Mucosa of stomach (tissue), 1 donor: ENCODE results near the gene ATP11A.
"Not testable (repeated sequence)": the region's sequence is repeated elsewhere in the genome, so short reads cannot be mapped to it uniquely, and the experiment has no call there.

Experiments used
- H3K27me3 ChIP-seq: one replicate; pipeline ENCODE4 v1.7.0; 2013; ENCODE audit warnings: mild to moderate bottlenecking, low read length; ENCODE audit not compliant: control insufficient read depth, insufficient read depth
- H3K36me3 ChIP-seq: one replicate; pipeline ENCODE4 v1.7.0; 2013; ENCODE audit warnings: low read length; ENCODE audit not compliant: control insufficient read depth, insufficient read depth
- H3K4me1 ChIP-seq: one replicate; pipeline ENCODE4 v1.7.0; 2013; ENCODE audit warnings: mild to moderate bottlenecking, low read length; ENCODE audit not compliant: control insufficient read depth, insufficient read depth
- H3K4me3 ChIP-seq: one replicate; pipeline ENCODE4 v1.7.0; 2013; ENCODE audit warnings: low read length
- H3K9ac ChIP-seq: one replicate; pipeline ENCODE4 v1.7.0; 2013; ENCODE audit warnings: mild to moderate bottlenecking, low read length, moderate library complexity
- H3K9me3 ChIP-seq: one replicate; pipeline ENCODE4 v1.7.0; 2013; ENCODE audit warnings: mild to moderate bottlenecking, low read length, moderate library complexity; ENCODE audit not compliant: control insufficient read depth
- donor health status: Pancreatic carcinoma.

ATP11A gene

DNA sequence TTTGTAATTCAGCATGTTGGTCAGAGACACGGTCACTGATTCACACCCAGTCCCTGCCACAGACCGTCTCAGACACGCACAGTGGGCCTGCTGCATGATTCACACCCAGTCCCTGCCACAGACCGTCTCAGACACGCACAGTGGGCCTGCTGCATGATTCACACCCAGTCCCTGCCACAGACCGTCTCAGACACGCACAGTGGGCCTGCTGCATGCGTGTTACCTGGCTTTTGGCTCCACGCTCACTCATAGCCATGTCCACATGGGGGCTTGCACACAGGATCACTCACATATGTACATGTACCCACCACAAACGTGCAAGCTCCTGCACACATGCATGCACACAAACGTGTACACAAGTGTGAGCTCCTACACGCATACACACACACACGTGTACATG is 194.9 kb downstream of the ATP11A start:
- H3K27me3 ChIP-seq: peaks cover 10% of the 10 kb centered on the region
- H3K36me3 ChIP-seq, H3K4me3 ChIP-seq, H3K4me1 ChIP-seq, H3K9ac ChIP-seq, H3K9me3 ChIP-seq: not testable (repeated sequence)

DNA sequence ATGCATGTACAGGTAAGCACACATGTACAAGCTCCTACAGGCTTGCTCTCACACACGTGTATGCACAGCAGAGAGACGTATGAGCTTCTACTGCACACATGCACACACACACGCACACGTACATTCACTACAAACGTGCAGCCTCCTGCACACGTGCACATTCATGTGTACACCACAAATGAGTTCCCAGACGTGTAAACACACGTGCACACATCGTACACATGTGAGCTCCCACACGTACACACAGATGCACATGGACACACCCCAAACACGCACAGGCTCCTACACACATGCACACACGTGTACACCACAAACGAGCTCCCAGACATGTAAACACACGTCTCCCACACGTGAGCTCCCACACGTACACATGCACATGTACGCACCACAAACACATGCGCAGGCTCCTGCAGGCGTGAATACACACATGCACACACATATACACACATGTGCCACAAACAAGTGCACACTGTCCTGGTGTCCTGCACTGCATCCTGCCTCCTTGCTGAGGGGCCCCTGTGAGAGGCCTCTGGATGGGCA is 195.5 kb downstream of the ATP11A start:
- H3K4me3 ChIP-seq: no peak overlapping the region
- peaks cover 9% of the 10 kb centered on the region for H3K4me1 ChIP-seq
- H3K36me3 ChIP-seq: no peaks in the 10 kb centered on the region
- no peak overlapping the region for H3K9ac ChIP-seq
- peaks cover 10% of the 10 kb centered on the region for H3K27me3 ChIP-seq
- H3K9me3 ChIP-seq: no peaks in the 10 kb centered on the region

- H3K4me3 ChIP-seq: no peak overlapping the region
- no peaks in the 10 kb centered on the region for H3K36me3 ChIP-seq
- no peaks in the 10 kb centered on the region for H3K9me3 ChIP-seq
- H3K27me3 ChIP-seq: peaks cover 10% of the 10 kb centered on the region
- peaks cover 9% of the 10 kb centered on the region for H3K4me1 ChIP-seq
- peak overlapping the region; percentile 11 for H3K9ac ChIP-seq
Measured at GRCh38 chr13:112885782-112886268, 196.0 kb downstream of the ATP11A start.

DNA sequence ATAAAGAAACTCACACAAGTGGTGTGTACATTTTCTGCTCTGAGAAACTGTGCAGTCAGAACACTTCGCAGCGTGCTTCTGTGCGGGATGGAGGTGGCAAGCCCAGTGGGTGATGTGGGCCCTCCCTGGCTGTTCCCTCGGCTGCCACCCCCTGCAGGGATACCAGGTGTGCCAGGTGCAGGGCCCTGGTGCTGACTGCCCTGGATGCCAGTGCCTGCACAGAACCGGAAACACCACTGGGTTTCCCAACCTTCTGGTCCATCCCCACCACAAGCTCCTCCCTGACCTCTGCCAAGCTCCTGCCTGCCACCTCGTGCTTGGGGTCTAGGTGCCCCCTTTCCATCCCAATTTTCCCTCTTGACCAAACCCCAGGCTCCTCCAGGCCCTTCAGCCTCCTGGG is 197.3 kb downstream of the ATP11A start:
- Histone ChIP-seq H3K36me3 (no peaks in the 10 kb centered on the region), H3K27me3 (peaks cover 17% of the 10 kb centered on the region), H3K4me3 (no peak overlapping the region), H3K9me3 (no peaks in the 10 kb centered on the region), H3K4me1 (peaks cover 9% of the 10 kb centered on the region), H3K9ac (no peak overlapping the region)

DNA sequence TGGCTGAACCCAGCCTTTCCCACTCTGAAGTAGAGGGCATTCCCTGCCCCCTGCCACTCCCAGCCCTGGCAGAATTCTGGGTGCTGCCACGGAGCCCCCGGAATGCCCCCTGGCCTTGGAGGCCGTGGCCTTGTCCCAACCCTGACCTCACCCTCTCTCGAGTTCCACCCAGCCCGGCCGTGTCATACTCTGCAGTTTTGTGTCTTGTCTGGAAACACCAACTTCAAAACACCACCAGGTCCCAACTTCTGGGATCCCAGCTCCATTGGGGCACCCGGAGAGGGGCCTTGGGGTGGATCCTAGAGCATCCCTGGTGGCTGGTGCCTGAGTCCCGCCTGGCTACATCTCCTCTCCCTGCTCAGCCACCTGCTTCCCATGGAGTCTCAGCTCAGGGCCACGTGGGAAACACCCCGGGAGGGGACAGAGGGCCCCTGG is 197.7 kb downstream of the ATP11A start:
- H3K36me3 ChIP-seq: no peaks in the 10 kb centered on the region
- peaks cover 12% of the 10 kb centered on the region for H3K4me1 ChIP-seq
- no peak overlapping the region for H3K4me3 ChIP-seq
- peaks cover 22% of the 10 kb centered on the region for H3K27me3 ChIP-seq
- H3K9me3 ChIP-seq: no peaks in the 10 kb centered on the region
- H3K9ac ChIP-seq: no peak overlapping the region

DNA sequence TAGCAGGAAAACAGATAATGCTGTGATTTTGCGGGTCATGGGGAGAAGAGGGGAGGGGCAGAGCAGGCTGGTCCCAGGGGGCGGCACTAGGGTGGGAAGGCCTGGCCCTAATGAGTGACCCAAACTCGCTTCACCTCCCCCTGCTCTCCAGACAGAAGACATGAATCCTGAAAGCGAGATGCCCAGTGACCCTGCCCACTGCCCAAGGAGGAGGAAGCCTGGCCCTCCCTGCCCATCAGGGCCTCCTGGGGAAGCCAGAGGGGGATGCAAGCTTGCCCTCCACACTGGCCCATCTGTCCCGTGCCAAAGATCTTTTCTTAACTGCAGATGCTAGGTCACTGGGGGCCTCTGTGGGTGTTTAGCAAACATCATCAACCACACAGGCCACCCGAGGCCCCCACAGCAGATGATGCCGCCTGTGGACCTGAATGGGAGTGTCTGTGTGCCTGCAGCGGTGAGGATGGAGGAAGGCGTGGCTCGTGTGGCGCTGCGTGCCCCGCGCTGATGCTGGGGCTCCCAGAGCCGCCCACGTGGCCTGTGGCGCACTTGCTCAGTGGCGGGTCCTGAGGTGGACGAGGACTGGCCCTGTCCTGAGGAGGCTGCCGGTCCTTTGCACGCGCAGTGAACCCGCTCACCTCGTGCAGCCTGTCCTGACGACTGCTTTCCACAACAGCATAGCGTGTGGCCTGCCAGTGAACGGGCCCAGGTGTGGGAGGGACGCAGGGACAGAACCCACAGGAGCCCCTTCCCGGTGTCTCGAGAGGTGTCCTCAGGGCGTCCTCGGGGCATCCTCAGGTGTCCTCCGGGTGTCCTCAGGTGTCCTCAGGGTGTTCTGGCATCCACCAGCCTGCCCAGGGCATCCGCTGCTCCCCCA is 198.6 kb downstream of the ATP11A start:
- Histone ChIP-seq H3K9me3 (no peaks in the 10 kb centered on the region), H3K4me1 (peaks cover 21% of the 10 kb centered on the region), H3K9ac (no peak overlapping the region), H3K27me3 (peaks cover 29% of the 10 kb centered on the region), H3K36me3 (no peaks in the 10 kb centered on the region), H3K4me3 (no peak overlapping the region)

DNA sequence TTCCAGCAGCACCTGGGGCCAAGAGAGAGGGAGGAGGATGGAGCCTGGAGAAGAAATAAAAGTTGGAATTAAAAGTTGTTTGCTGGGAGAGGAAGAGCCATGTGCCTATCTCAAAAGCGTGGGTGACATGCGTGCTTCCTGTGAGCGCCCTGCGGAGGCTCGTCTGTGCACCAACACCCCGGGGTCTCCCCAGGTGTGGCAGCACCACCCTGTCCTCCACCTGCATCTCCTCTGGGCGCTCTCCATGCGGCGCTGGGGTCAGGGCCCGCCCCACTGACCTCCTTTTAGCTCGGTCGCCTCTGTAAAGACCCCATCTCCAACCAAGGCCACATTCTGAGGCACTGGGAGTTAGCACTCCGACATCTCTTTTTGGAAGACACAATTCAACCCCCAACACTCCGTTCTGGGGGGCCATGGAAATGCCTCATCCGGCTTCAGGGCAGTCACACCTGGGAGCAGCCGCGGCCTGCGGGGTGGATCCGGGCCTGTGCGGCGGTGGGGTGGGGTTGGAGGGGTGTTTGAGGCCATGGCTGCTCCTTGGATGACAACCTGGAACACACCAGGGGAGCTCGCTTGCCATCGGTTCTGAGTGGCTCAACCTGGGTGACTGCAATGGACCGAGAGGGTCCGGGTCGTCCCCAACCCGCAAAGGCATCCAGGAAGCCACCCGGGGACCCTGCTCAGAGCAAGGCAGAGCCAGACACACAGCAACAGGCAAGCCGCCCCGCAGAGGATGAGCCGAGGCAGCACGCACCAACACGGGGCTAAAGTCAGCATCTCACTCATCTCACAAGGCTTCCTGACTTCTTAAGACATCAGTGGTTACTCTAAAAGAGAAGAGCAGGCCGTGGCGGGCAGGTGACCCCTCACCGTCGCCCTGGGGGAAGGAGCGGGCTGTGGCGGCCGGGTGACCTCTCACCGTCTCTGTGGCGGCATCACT is 199.8 kb downstream of the ATP11A start:
- peaks cover 27% of the 10 kb centered on the region for H3K4me1 ChIP-seq
- no peak overlapping the region for H3K4me3 ChIP-seq
- H3K9ac ChIP-seq: no peak overlapping the region
- H3K9me3 ChIP-seq: no peaks in the 10 kb centered on the region
- peaks cover 35% of the 10 kb centered on the region for H3K27me3 ChIP-seq
- no peaks in the 10 kb centered on the region for H3K36me3 ChIP-seq

DNA sequence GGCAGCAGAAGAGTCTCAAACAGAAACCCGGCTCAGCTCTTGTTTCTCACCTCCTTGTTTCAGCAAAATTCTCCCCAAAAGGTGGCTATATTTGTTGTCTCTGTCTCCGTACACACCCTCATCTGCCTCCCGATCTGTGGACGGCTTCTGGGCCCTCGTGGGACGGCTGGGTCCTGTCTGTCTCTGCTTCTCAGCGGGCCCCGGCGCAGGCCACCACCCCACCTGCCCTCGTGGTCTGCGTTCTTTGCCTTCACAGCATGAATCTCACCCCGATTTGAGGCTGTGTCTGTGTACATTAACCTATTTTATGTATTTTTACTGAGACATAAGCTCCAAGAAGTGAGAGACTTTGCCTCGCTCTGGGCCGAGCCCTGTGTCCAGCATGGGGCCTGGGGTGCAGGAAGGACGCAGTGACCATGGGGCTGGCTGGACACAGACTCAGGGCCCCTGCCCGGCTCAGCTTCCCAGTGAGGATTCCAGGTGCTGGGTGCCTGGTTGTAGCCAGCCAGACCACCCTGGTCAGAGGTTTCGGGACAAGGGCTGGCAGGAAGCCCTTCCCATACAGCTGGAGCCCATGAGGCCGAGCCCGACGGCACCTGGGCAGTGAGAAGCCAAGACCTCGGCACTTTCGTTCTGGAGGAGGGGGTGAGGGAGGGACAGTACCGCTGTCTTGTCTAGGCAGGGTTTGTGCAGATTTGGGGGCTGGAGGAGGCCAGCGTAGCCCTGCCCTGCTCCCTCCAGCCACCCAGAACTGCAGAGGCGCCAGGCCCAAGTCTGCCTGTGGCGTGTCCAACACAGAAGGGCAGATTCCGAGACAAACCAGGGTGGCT is 200.7 kb downstream of the ATP11A start:
- peaks cover 44% of the 10 kb centered on the region for H3K27me3 ChIP-seq
- H3K9me3 ChIP-seq: no peaks in the 10 kb centered on the region
- peaks cover 28% of the 10 kb centered on the region for H3K4me1 ChIP-seq
- no peak overlapping the region for H3K9ac ChIP-seq
- no peaks in the 10 kb centered on the region for H3K36me3 ChIP-seq
- H3K4me3 ChIP-seq: no peak overlapping the region

GRCh38 chr13:112891477-112892401 is 201.9 kb downstream of the ATP11A start:
- peaks cover 23% of the 10 kb centered on the region for H3K4me1 ChIP-seq
- H3K27me3 ChIP-seq: peaks cover 55% of the 10 kb centered on the region
- no peak overlapping the region for H3K4me3 ChIP-seq
- H3K9me3 ChIP-seq: no peaks in the 10 kb centered on the region
- no peaks in the 10 kb centered on the region for H3K36me3 ChIP-seq
- no peak overlapping the region for H3K9ac ChIP-seq

DNA sequence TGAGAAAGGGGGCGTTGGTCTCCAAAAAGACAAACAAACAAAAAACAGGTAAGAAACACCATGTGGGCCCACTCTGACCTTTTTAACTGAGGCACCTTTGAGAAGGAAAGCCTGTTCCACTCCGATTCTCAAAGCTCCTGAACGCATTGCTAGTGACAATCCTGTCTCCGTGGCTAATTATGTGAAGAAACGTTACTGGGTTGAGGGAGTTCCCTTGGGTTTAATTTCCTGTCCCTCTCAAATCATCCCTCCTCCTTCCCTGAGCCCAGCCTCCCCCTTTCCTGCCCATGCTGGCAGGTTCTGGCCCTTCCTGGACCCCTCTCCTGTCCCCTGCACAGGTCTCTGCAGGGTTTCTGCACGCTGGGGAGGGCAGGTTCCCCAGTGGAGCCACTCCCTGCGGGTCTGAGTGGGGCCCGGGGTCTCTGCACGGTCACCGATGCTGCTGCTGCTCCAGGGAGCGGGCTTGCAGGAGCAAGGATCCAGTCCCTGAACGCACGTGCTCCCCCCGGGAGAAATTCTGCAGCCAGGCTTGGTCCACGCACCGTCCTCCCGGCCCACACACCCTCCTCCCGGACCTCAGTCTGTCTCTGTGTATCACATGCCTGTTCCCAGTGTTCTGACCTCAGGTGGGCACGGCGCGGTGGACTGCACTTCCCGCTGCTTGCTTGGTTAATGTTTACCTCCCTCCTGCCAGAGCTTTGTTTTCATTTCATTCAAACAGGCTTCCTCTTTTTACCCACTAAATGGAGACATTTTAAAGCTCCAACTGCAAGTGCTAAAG is 202.8 kb downstream of the ATP11A start:
- Histone ChIP-seq H3K4me3 (no peak overlapping the region), H3K9me3 (no peaks in the 10 kb centered on the region), H3K9ac (no peak overlapping the region), H3K4me1 (peaks cover 23% of the 10 kb centered on the region), H3K27me3 (peaks cover 55% of the 10 kb centered on the region), H3K36me3 (no peaks in the 10 kb centered on the region)
